ENCODE measurements around the gene AVL9.
"Not testable (repeated sequence)": the region's sequence is repeated elsewhere in the genome, so short reads cannot be mapped to it uniquely, and the experiment has no call there.

The AVL9 gene

GRCh38 chr7:32633446-32633845, 138.2 kb downstream of the AVL9 start:
- H3K27ac ChIP-seq (ENCODE audit: insufficient read depth in 1 of 2, low read depth in 1 of 2, low read length in 2 of 2, poor library complexity in 1 of 2, severe bottlenecking in 2 of 2); H3K4me3 ChIP-seq (ENCODE audit: control insufficient read depth in 1 of 7, extremely low read depth in 1 of 7, insufficient read depth in 4 of 7, low read depth in 2 of 7, low read length in 6 of 7); H3K36me3 ChIP-seq (ENCODE audit: control insufficient read depth in 4 of 4, insufficient read depth in 4 of 4, low read length in 3 of 4); CTCF ChIA-PET; DNase-seq; H3K9me3 ChIP-seq (ENCODE audit: control extremely low read depth in 1 of 5, control insufficient read depth in 4 of 5, insufficient read depth in 2 of 5, low read depth in 1 of 5, low read length in 4 of 5); H3K4me1 ChIP-seq (ENCODE audit: control extremely low read depth in 1 of 4, control insufficient read depth in 4 of 4, insufficient read depth in 4 of 4, low read length in 3 of 4); POLR2A ChIA-PET; H3K27me3 ChIP-seq (replicated peaks in 2 of 5; ENCODE audit: control insufficient read depth in 4 of 5, insufficient read depth in 5 of 5, low read length in 4 of 5): not testable (repeated sequence)
- no CpG with 5 or more reads among the region's 1 CpG for WGBS (ENCODE audit: insufficient coverage)

DNA sequence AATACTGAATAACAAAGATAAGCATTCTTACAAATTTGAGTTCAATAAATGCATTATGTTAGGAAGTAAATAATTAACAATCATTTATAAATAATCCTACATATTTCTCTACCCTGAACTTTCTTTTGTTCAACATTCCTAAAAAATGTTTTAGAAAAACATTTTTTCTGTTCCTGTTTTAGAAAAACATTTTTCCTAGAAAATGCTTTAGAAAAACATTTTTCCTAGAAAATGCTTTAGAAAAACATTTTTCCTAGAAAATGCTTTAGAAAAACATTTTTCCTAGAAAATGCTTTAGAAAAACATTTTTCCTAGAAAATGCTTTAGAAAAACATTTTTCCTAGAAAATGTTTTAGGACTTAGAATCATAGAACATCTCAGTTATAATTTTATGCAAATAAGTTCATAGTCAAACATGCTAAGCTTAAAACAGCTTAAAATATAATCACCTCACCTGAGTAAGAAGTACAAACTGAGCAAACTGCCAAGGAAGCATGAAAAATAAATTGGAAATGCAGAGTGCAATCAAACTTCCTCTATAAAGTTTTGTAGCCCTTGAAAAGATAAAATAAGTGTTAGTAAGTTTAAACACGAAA, 139.6 kb downstream of the AVL9 start:
- DNase-seq; H3K27me3 ChIP-seq (replicated peaks in 2 of 5; ENCODE audit: control insufficient read depth in 4 of 5, insufficient read depth in 5 of 5, low read length in 4 of 5); POLR2A ChIA-PET; H3K4me3 ChIP-seq (ENCODE audit: control insufficient read depth in 1 of 7, extremely low read depth in 1 of 7, insufficient read depth in 4 of 7, low read depth in 2 of 7, low read length in 6 of 7); H3K4me1 ChIP-seq (ENCODE audit: control extremely low read depth in 1 of 4, control insufficient read depth in 4 of 4, insufficient read depth in 4 of 4, low read length in 3 of 4); CTCF ChIA-PET; H3K36me3 ChIP-seq (ENCODE audit: control insufficient read depth in 4 of 4, insufficient read depth in 4 of 4, low read length in 3 of 4); H3K9me3 ChIP-seq (ENCODE audit: control extremely low read depth in 1 of 5, control insufficient read depth in 4 of 5, insufficient read depth in 2 of 5, low read depth in 1 of 5, low read length in 4 of 5); H3K27ac ChIP-seq (ENCODE audit: insufficient read depth in 1 of 2, low read depth in 1 of 2, low read length in 2 of 2, poor library complexity in 1 of 2, severe bottlenecking in 2 of 2): not testable (repeated sequence)
- no CpG with 5 or more reads among the region's 1 CpG for WGBS (ENCODE audit: insufficient coverage)

- H3K4me1 ChIP-seq (ENCODE audit: control extremely low read depth in 1 of 4, control insufficient read depth in 4 of 4, insufficient read depth in 4 of 4, low read length in 3 of 4); H3K27me3 ChIP-seq (replicated peaks in 2 of 5; ENCODE audit: control insufficient read depth in 4 of 5, insufficient read depth in 5 of 5, low read length in 4 of 5); H3K4me3 ChIP-seq (ENCODE audit: control insufficient read depth in 1 of 7, extremely low read depth in 1 of 7, insufficient read depth in 4 of 7, low read depth in 2 of 7, low read length in 6 of 7); POLR2A ChIA-PET; H3K9me3 ChIP-seq (ENCODE audit: control extremely low read depth in 1 of 5, control insufficient read depth in 4 of 5, insufficient read depth in 2 of 5, low read depth in 1 of 5, low read length in 4 of 5); DNase-seq; H3K36me3 ChIP-seq (ENCODE audit: control insufficient read depth in 4 of 4, insufficient read depth in 4 of 4, low read length in 3 of 4); H3K27ac ChIP-seq (ENCODE audit: insufficient read depth in 1 of 2, low read depth in 1 of 2, low read length in 2 of 2, poor library complexity in 1 of 2, severe bottlenecking in 2 of 2): not testable (repeated sequence)
- CTCF ChIA-PET, result interaction anchor here (1.4 kb wide), 1 partner anchor 12 kb away, joined by 4 read pairs; no protein-coding TSS in a partner anchor
- 97% methylated on average over 4 of the region's 5 CpGs for WGBS (ENCODE audit: insufficient coverage)
Observed at GRCh38 chr7:32636725-32637462, 141.6 kb downstream of the AVL9 start.

DNA sequence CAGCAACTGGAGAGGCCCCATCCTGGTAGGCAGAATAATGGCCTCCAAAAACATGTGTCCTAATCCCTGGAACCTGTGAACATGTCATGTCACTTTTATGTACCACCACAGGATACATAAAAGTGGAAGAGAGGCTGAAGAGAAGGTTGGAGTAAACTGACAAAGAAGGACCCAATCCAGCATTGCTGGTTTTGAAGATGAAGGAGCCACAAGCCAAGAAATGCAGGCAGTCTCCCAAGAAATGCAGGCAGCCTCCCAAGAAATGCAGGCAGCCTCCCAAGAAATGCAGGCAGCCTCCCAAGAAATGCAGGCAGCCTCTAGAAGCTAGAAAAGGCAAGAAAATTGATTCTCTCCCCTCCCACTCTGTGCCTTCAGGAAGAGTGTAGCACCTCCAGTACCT, 142.3 kb downstream of the AVL9 start:
- DNase-seq; H3K27me3 ChIP-seq (replicated peaks in 2 of 5; ENCODE audit: control insufficient read depth in 4 of 5, insufficient read depth in 5 of 5, low read length in 4 of 5); H3K27ac ChIP-seq (ENCODE audit: insufficient read depth in 1 of 2, low read depth in 1 of 2, low read length in 2 of 2, poor library complexity in 1 of 2, severe bottlenecking in 2 of 2); H3K4me1 ChIP-seq (ENCODE audit: control extremely low read depth in 1 of 4, control insufficient read depth in 4 of 4, insufficient read depth in 4 of 4, low read length in 3 of 4); H3K4me3 ChIP-seq (ENCODE audit: control insufficient read depth in 1 of 7, extremely low read depth in 1 of 7, insufficient read depth in 4 of 7, low read depth in 2 of 7, low read length in 6 of 7); POLR2A ChIA-PET; H3K36me3 ChIP-seq (ENCODE audit: control insufficient read depth in 4 of 4, insufficient read depth in 4 of 4, low read length in 3 of 4); H3K9me3 ChIP-seq (ENCODE audit: control extremely low read depth in 1 of 5, control insufficient read depth in 4 of 5, insufficient read depth in 2 of 5, low read depth in 1 of 5, low read length in 4 of 5): not testable (repeated sequence)
- CTCF ChIA-PET, result interaction anchor here (0.6 kb wide), 1 partner anchor 342 kb away, joined by 5 read pairs; no protein-coding TSS in a partner anchor

All from common myeloid progenitor, CD34-positive (primary cell).